ENCODE results near the gene TNPO1. TPM values are rescaled to one million over a fixed set of nuclear protein-coding genes. Genes with fewer than 3 reads are reported as not detected.

TNPO1 gene
- total and polyA plus RNA-seq, 9 of the 15 experiments (the other 6 are each of a cell fraction or from before 2014, with no cell fraction given): 20.8 to 176 (median 97.9) TPM

DNA sequence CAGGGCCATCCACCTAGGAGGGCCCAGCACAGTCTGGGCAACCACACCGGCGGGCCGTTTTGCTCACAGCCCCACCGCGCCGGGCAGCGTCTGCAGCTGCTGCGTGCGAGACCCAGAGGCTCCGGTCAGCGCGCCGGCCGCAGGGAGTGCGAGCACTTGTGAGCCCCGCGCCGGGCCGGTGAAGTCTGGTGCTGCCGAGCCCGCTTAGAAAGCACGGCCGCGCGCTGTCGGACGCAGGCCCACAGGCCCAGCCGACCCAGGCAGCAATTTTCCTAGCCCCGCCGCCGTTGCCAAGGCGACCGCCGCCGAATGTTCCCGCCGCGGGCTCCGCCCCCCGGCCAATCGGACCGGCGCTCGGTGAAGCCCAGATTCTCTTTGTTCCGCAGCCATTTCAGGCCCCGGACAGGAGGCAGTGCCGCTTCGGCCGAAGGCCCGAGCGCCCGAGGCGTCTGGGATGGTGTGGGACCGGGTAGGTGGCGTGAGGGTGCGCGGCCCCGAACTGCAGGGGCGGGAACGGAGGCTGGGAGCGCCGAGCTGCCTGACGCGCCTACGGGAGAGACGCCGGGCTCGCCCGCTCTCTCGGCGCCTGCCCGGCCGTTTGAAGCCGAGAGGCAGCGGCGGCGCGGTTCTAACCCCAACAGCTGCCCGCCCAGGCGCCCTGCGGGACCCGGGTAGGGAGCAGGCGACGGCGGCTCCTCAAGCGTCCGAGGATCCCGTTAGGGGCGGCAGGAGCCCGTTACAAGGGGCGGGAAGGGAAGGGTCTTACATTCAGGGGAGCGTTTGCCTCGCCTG, at the start of gene TNPO1 (continued):
- TF ChIP-seq, protein P1, sequence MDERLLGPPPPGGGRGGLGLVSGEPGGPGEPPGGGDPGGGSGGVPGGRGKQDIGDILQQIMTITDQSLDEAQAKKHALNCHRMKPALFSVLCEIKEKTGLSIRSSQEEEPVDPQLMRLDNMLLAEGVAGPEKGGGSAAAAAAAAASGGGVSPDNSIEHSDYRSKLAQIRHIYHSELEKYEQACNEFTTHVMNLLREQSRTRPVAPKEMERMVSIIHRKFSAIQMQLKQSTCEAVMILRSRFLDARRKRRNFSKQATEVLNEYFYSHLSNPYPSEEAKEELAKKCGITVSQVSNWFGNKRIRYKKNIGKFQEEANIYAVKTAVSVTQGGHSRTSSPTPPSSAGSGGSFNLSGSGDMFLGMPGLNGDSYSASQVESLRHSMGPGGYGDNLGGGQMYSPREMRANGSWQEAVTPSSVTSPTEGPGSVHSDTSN (CRISPR knock-in tag; IDR thresholded peaks at IDR 0.05; ENCODE audit: low read depth): no peak
- TF ChIP-seq, protein P1 (tag; conservative IDR thresholded peaks at IDR 0.05; ENCODE audit: low read depth): no peak
- TF ChIP-seq ZNF121 (CRISPR knock-in tag; conservative IDR thresholded peaks at IDR 0.05): 0 out of 2 replicates have a peak, but pooled peaks have one; percentile 14
- peak; percentile 37; the same call in 1 of the 2 replicates for TF ChIP-seq SOX6 (IDR thresholded peaks at IDR 0.05)
- TF ChIP-seq ATF7 (IDR thresholded peaks at IDR 0.05): peak; percentile 48; the same call in 1 of the 2 replicates
- TF ChIP-seq ZKSCAN1 (IDR thresholded peaks at IDR 0.05; ENCODE audit: low read depth, low read length): 0 out of 2 replicates have a peak, but pooled peaks have one; percentile 27
- peak in 1 of 2 experiments; percentile 87; a peak in 3 of 4 replicates for TF ChIP-seq NONO (IDR thresholded peaks at IDR 0.05; ENCODE audit: low read depth in 2 of 2, low read length in 1 of 2)
- TF ChIP-seq CREB1 (IDR thresholded peaks at IDR 0.05): 0 out of 2 replicates have a peak, but pooled peaks have one; percentile 18
- no peak for TF ChIP-seq CREB1 (CRISPR knock-in tag; IDR thresholded peaks at IDR 0.05)
- TF ChIP-seq PTBP1 (IDR thresholded peaks at IDR 0.05; ENCODE audit: low read depth, low read length): no peak
- TF ChIP-seq ZKSCAN8 (CRISPR knock-in tag; IDR thresholded peaks at IDR 0.05): no peak
- no peak for TF ChIP-seq ZBTB40 (IDR thresholded peaks at IDR 0.05)
- no peak for TF ChIP-seq ZBTB40 (CRISPR knock-in tag; IDR thresholded peaks at IDR 0.05)
- no peak for TF ChIP-seq SRSF3 (IDR thresholded peaks at IDR 0.05; ENCODE audit: insufficient read depth, low read length)
- peak; percentile 10 for TF ChIP-seq ZNF232 (CRISPR knock-in tag; IDR thresholded peaks at IDR 0.05)
- peak; percentile 98 for TF ChIP-seq RBFOX2 (IDR thresholded peaks at IDR 0.05; ENCODE audit: low read depth, low read length)
- TF ChIP-seq TCF3 (CRISPR knock-in tag; IDR thresholded peaks at IDR 0.05): 0 out of 2 replicates have a peak, but pooled peaks have one; percentile 8
